Effector memory CD4-positive, alpha-beta T cell (primary cell): ENCODE measurements around the gene HBA2.
A peak's percentile ranks its signal among the peaks of the same experiment; 100 is the strongest.

Experiments used
- DNase-seq, 3 donors: peaks; one replicate each; pipeline ENCODE4 v3.0.0-alpha.2; 2020
- H3K27ac ChIP-seq: 2 replicates; pipeline ENCODE4 v1.7.0; 2013; ENCODE audit warnings: mild to moderate bottlenecking, low read length, moderate library complexity; ENCODE audit not compliant: insufficient read depth, poor library complexity, severe bottlenecking
- H3K27me3 ChIP-seq: replicated peaks from 2 replicates; pipeline ENCODE4 v1.7.0; 2013; ENCODE audit warnings: mild to moderate bottlenecking, low read length; ENCODE audit not compliant: insufficient read depth, control insufficient read depth, poor library complexity, severe bottlenecking
- H3K36me3 ChIP-seq: 2 replicates; pipeline ENCODE4 v1.7.0; 2013; ENCODE audit warnings: mild to moderate bottlenecking, low read length, moderate library complexity; ENCODE audit not compliant: control insufficient read depth, insufficient read depth
- H3K4me1 ChIP-seq: 2 replicates; pipeline ENCODE4 v1.7.0; 2013; ENCODE audit warnings: low read length, mild to moderate bottlenecking; ENCODE audit not compliant: control insufficient read depth, insufficient read depth, poor library complexity, severe bottlenecking
- H3K4me3 ChIP-seq: 2 replicates; pipeline ENCODE4 v1.7.0; 2013; ENCODE audit warnings: low read length, low read depth, mild to moderate bottlenecking; ENCODE audit not compliant: insufficient read depth, poor library complexity, severe bottlenecking
- H3K9me3 ChIP-seq: 2 replicates; pipeline ENCODE4 v1.7.0; 2013; ENCODE audit warnings: mild to moderate bottlenecking, low read length, moderate library complexity; ENCODE audit not compliant: control insufficient read depth

HBA2 gene

GRCh38 chr16:180101-180675 lies 7.5 kb downstream of the HBA2 start, which contains the start of gene HBQ1:
HBQ1 (plus strand) TSS chr16:180459; CDS start chr16:180487, 28 bp downstream.
- Histone ChIP-seq H3K4me1 (peaks cover 10% of the 10 kb centered on the region), H3K36me3 (no peaks in the 10 kb centered on the region), H3K27me3 (peaks cover 32% of the 10 kb centered on the region), H3K27ac (no peak within 1 kb of the TSS), H3K4me3 (no peak within 1 kb of the TSS), H3K9me3 (no peaks in the 10 kb centered on the region)
- DNase-seq: no peak

- no peak overlapping the region for H3K27ac ChIP-seq
- H3K27me3 ChIP-seq: peaks cover 29% of the 10 kb centered on the region
- no peaks in the 10 kb centered on the region for H3K9me3 ChIP-seq
- DNase-seq: peak; percentile 64 to 73 (median 69)
- H3K36me3 ChIP-seq: no peaks in the 10 kb centered on the region
- H3K4me1 ChIP-seq: peaks cover 10% of the 10 kb centered on the region
- H3K4me3 ChIP-seq: no peak overlapping the region
Observed at GRCh38 chr16:180681-181564, 8.2 kb downstream of the HBA2 start.

GRCh38 chr16:181565-182021 lies 8.9 kb downstream of the HBA2 start:
- Histone ChIP-seq H3K27me3 (peaks cover 29% of the 10 kb centered on the region), H3K36me3 (no peaks in the 10 kb centered on the region), H3K9me3 (no peaks in the 10 kb centered on the region), H3K4me1 (peaks cover 10% of the 10 kb centered on the region), H3K27ac (no peak overlapping the region), H3K4me3 (no peak overlapping the region)
- no peak for DNase-seq

- H3K36me3 ChIP-seq: peaks cover 6% of the 10 kb centered on the region
- H3K4me1 ChIP-seq: peaks cover 10% of the 10 kb centered on the region
- DNase-seq: no peak
- H3K4me3 ChIP-seq: no peak overlapping the region
- no peak overlapping the region for H3K27ac ChIP-seq
- no peaks in the 10 kb centered on the region for H3K9me3 ChIP-seq
- peaks cover 20% of the 10 kb centered on the region for H3K27me3 ChIP-seq
Observed at GRCh38 chr16:183005-183404, 10.3 kb downstream of the HBA2 start.

- H3K9me3 ChIP-seq: no peaks in the 10 kb centered on the region
- H3K27me3 ChIP-seq: peaks cover under 1% of the 10 kb centered on the region
- H3K4me3 ChIP-seq: no peak overlapping the region
- H3K36me3 ChIP-seq: peaks cover 24% of the 10 kb centered on the region
- no peak for DNase-seq
- peaks cover 10% of the 10 kb centered on the region for H3K4me1 ChIP-seq
- no peak overlapping the region for H3K27ac ChIP-seq
Observed at GRCh38 chr16:185213-185612, 12.5 kb downstream of the HBA2 start.

GRCh38 chr16:185691-186090 lies 13.0 kb downstream of the HBA2 start:
- H3K4me3 ChIP-seq: no peak overlapping the region
- no peak overlapping the region for H3K27ac ChIP-seq
- DNase-seq: no peak
- peaks cover 28% of the 10 kb centered on the region for H3K36me3 ChIP-seq
- H3K9me3 ChIP-seq: no peaks in the 10 kb centered on the region
- no peaks in the 10 kb centered on the region for H3K27me3 ChIP-seq
- peaks cover 7% of the 10 kb centered on the region for H3K4me1 ChIP-seq

GRCh38 chr16:187330-187729 lies 14.7 kb downstream of the HBA2 start:
- no peaks in the 10 kb centered on the region for H3K4me1 ChIP-seq

GRCh38 chr16:188674-189073 lies 16.0 kb downstream of the HBA2 start:
- peaks cover 47% of the 10 kb centered on the region for H3K36me3 ChIP-seq
- no peak overlapping the region for H3K27ac ChIP-seq
- no peak overlapping the region for H3K4me3 ChIP-seq
- H3K9me3 ChIP-seq: no peaks in the 10 kb centered on the region
- no peaks in the 10 kb centered on the region for H3K4me1 ChIP-seq
- DNase-seq: no peak
- H3K27me3 ChIP-seq: no peaks in the 10 kb centered on the region

More at GRCh38 chr16:187330-187729, 14.7 kb downstream of the HBA2 start:
- Histone ChIP-seq H3K27me3 (no peaks in the 10 kb centered on the region), H3K4me3 (no peak overlapping the region), H3K27ac (no peak overlapping the region), H3K9me3 (no peaks in the 10 kb centered on the region), H3K36me3 (peaks cover 42% of the 10 kb centered on the region)
- no peak for DNase-seq

GRCh38 chr16:189604-190186 lies 17.0 kb downstream of the HBA2 start:
- Histone ChIP-seq H3K27ac (no peak overlapping the region), H3K4me3 (no peak overlapping the region), H3K9me3 (no peaks in the 10 kb centered on the region), H3K27me3 (no peaks in the 10 kb centered on the region), H3K4me1 (no peaks in the 10 kb centered on the region), H3K36me3 (peaks cover 54% of the 10 kb centered on the region)
- DNase-seq: no peak

- peaks cover 67% of the 10 kb centered on the region for H3K36me3 ChIP-seq
- no peak overlapping the region for H3K4me3 ChIP-seq
- H3K9me3 ChIP-seq: no peaks in the 10 kb centered on the region
- no peaks in the 10 kb centered on the region for H3K27me3 ChIP-seq
- no peak overlapping the region for H3K27ac ChIP-seq
- H3K4me1 ChIP-seq: no peaks in the 10 kb centered on the region
- no peak for DNase-seq
Observed at GRCh38 chr16:191831-192230, 19.2 kb downstream of the HBA2 start.
